Measurements from ENCODE around the gene PAFAH1B2. TPM values are rescaled to one million over a fixed set of nuclear protein-coding genes. Genes with fewer than 3 reads are reported as not detected.
A peak's percentile ranks its signal among the peaks of the same experiment; 100 is the strongest.

The PAFAH1B2 gene, protein sequence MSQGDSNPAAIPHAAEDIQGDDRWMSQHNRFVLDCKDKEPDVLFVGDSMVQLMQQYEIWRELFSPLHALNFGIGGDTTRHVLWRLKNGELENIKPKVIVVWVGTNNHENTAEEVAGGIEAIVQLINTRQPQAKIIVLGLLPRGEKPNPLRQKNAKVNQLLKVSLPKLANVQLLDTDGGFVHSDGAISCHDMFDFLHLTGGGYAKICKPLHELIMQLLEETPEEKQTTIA
- total RNA-seq (2014; rRNA removed; shearing (Covaris generic)), result 70.2 and 72.8 TPM in 2 replicates

DNA sequence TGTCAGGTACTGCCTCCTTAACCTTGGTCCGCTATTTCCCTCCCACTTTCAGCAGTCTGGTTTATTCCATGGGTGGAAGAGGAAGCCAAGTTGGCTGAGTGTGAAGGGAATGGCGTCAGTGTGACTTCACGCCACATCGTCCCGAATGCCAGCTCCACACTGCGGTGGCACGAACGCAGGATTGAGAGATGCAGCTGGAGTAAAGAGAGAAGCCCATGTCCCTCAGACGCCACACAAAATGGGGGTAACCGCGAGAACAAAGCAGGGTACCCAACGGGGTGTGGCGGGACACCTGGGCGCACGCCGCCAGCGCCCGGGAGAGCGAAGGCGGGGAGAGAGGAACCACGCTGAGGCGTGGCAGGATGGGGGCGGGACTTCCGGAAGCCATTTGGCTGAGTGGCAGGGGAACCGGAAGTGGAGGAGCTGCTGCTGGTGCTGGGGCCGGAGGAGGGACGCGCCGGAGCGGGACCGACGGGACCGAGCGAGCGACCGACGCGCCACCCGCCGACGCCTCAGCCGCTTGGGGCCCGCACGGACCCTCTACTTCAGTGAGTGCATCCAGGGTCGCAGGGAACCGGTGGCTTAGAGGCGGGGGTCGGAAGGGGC lies at the start of gene PAFAH1B2:
Gene PAFAH1B2, plus strand, starts transcription at position 417 of the 606 bp plus-strand sequence. CDS start 8,161 bp downstream, outside the sequence.
- peak; percentile 92 for DNase-seq
- Histone ChIP-seq H3K27me3 (no peaks in the 10 kb centered on the region), H3K9me3 (replicated peaks) (no peaks in the 10 kb centered on the region), H3K36me3 (no peaks in the 10 kb centered on the region; the same call in 1 of the 2 replicates), H3K4me3 (peak within 1 kb of the TSS; percentile 75), H3K4me1 (no peaks in the 10 kb centered on the region), H3K27ac (peak within 1 kb of the TSS; percentile 50)

DNA sequence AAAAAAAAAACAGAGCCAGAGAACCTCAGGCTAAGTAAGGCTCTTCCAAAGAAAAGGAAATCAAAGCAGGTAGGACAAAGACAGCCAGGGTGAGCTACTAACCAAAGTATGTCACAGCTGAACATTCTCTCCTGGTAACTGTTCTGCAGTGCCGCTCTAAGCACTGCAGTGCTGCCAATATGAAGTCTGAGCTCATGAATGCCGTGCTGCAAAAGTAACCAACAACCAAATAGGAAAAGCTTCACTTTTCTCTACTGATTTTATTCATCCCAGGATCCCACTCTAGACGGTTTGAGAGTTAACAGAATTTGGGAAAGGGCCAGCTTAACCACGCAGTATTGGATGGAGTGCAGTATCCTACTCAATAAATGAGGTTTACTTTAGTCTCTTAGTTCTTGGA lies 49.3 kb upstream of the PAFAH1B2 start:
- H3K27me3 ChIP-seq, result no peaks in the 10 kb centered on the region
- no peak for DNase-seq
- no peaks in the 10 kb centered on the region for H3K9me3 ChIP-seq (replicated peaks)
- H3K4me3 ChIP-seq, result no peak overlapping the region
- H3K36me3 ChIP-seq, result no peaks in the 10 kb centered on the region
- H3K4me1 ChIP-seq, result no peaks in the 10 kb centered on the region; the same call in 1 of the 2 replicates
- no peak overlapping the region for H3K27ac ChIP-seq

DNA sequence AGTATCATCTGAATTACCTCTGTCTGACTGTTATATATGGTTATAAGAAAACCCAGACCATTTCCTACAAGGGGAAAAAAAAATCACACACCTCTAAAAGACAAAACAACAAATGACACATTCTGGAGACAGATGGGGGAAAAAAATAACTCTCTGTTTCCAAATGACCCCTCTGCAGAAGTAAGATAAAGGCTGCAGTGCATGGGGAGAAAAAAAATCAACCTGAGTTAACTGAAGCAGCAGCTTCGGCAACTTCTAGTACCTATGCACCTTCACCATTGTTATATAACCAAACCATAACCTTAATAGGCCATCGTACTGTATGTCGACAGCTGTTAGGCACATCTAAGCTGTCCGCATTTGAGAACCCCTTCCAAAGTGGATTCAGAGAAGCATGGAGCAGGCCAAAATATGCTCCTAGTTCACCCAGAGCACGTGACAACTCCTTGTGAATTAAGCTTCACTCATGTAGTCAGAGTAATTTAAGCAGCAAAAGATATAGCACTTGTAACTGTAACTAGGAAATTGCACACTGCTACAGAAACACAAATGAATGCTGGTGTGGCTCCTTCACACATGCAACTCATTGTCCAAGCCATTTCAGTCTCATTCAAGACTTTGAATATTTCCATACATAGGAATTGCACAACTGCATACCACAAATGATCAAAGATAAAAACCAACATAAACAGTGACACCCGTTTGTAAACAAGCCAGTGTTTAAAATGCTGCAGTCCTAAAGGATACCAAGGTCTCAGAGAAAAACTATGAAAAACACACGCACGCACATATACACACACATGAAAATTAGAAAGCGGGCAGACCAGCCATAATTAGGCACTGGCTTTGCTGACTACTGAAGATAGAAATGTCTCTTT lies 48.6 kb upstream of the PAFAH1B2 start:
- Histone ChIP-seq H3K4me1 (no peaks in the 10 kb centered on the region; the same call in 1 of the 2 replicates), H3K27me3 (no peaks in the 10 kb centered on the region), H3K9me3 (replicated peaks) (no peaks in the 10 kb centered on the region), H3K4me3 (no peak overlapping the region), H3K36me3 (no peaks in the 10 kb centered on the region), H3K27ac (no peak overlapping the region)
- no peak for DNase-seq

DNA sequence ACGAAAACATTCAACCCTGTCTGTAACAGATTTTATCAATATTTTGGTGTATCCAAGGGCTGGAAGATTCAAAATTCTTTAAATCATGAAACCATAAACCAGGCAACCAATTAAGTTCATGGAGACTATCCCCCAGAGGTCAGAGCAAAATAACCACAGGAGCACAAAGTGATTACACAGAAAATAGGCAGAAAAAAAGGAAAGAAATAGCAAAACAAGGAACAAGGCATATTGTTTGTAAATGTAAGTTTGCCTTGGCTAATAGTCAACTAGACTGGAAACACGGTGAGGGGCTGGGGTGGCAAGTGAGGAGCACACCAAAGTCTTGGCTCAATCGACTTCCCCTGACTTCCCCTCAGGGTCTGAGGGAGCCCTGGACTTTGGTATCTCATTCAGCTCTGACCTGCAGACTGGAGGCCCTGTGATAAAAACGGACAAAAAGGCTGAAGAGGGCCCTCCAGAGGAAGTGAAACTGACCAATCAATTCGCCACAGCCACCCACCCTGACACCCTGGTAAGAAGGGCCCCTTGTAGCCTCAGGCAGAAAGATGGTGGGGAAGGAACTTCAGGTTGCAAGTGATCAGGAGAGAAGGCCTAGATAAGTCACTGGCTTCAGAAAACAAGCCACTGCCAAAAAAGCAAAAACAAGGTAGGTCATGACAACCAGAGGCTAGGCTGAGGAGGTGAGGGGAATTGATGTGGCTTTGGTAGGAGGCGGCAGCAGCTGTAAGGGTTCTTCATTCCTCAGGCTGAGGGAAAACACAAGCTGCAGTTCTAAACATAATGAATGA lies 47.7 kb upstream of the PAFAH1B2 start:
- no peaks in the 10 kb centered on the region; the same call in 1 of the 2 replicates for H3K4me1 ChIP-seq
- DNase-seq, result peak in 1 of 2 experiments; percentile 24
- H3K27ac ChIP-seq, result no peak overlapping the region
- no peaks in the 10 kb centered on the region for H3K27me3 ChIP-seq
- H3K36me3 ChIP-seq, result no peaks in the 10 kb centered on the region
- no peak overlapping the region for H3K4me3 ChIP-seq
- no peaks in the 10 kb centered on the region for H3K9me3 ChIP-seq (replicated peaks)

DNA sequence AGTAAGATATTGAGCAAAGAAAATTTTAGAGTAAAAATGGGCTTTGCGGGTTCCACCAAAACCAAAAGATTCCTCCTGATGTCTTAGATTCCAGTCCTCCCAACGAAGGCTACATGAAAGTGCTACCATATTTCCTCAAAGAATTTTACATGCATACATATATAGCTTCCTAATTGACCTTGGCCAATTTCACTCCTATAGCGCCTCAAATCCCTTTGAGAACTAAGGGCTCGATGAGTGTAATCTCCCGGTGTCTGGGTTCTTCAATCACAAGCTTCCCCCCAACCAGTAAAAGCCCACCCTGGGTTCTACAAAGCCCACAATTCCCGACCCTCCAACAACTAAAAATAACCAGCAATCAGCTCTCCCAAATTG lies 47.1 kb upstream of the PAFAH1B2 start:
- Histone ChIP-seq H3K4me3 (peak overlapping the region; percentile 74), H3K27me3 (no peaks in the 10 kb centered on the region), H3K4me1 (no peaks in the 10 kb centered on the region; the same call in 1 of the 2 replicates), H3K9me3 (replicated peaks) (no peaks in the 10 kb centered on the region), H3K36me3 (no peaks in the 10 kb centered on the region), H3K27ac (no peak overlapping the region)
- no peak for DNase-seq

DNA sequence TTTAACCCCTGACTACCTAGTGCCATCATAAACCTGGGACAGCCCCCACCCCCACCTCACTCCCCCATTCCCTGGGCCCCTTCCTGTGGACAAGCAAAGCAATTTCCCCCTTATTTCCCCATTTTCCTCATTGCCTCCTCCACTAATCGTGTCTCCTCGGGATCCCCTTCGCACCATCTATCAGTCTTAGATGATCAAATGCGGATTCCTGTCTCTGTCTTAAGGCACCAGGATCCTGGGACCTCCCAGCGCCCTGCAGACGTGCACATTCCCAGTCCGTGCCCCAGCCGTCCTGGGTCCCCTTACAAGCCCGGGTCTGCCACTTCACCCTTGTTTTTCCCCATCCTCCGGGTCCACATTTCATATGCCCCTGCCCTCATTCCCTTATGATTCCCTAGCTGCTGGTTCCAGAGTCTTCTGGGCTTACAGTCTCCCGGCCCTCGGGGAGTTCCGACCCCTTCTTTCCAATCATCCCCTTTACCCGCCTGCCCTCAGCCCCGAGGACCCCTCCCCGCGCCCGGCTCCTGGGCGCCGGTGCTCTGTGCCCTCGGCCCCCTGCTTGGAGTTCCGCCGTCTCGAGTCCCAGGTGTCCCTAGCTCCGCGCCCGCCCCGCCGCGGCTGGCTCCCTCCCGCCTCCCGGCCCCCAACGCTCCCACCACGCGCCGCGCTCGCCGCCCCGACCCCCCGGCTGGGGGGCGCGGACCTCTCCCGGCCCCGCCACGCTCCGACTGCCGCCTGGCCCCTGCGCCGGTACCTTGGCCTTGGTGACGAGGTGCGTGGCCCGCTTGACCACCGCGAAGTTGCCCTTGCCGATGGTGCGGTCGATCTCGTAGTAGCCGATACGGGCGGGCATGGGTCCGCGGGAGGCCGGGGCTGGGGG lies 46.5 kb upstream of the PAFAH1B2 start:
- Histone ChIP-seq H3K4me1 (no peaks in the 10 kb centered on the region; the same call in 1 of the 2 replicates), H3K4me3 (peak overlapping the region; percentile 74), H3K27ac (no peak overlapping the region), H3K36me3 (no peaks in the 10 kb centered on the region), H3K27me3 (no peaks in the 10 kb centered on the region), H3K9me3 (replicated peaks) (no peaks in the 10 kb centered on the region)
- peak; percentile 18 to 38 for DNase-seq

DNA sequence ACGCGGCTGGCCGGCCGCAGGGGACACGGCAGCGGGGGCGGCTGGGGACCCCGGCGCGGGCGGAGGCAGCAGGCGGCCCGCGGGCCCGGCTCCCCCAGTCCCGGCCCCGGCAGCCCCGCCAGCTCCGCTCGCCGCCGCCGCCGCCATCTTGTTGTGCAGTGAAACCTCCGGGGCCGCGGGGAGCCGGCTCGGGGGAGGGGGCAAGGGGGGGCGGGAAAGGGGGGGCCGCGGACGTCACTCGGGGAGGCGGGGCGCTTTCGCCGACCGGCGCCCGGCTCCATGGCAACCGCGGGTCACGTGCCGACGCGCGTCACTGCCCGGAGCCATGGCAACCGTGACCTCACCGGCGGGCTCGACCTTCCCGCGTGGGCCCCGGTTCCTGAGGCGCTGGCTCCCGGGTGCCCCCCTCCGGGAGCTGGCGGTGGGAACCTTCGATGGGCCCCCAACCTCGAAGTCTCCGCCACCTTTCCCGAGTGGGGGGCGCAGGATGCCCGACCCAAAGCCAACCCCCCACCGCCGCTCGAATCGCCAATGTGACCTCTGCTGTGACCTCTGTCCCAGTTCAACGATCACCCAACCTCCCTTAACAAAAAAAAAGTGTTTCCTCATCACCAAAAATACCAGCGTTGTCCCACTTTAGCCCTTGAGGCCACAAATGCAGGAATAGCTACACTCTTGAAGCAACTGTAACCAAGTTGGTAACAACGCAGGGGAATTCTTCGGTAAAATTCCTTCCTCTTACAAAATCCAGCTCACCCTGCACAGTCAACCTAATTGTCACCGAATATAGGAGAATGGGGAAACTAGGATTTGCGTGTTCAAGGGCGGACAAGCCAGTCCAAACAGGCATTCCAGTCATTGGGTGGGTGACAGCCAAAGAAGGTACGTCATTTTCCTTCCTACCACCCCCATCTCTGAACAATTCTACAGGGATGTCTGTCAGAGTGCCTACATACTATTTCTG lies 45.5 kb upstream of the PAFAH1B2 start, which contains the start of gene SIK3:
Gene SIK3, minus strand, starts transcription at position 160 of the 964 bp plus-strand sequence. Its CDS starts 13 bp downstream, at position 147.
- H3K4me1 ChIP-seq, result no peaks in the 10 kb centered on the region; the same call in 1 of the 2 replicates
- DNase-seq, result peak; percentile 81 to 83
- H3K36me3 ChIP-seq, result no peaks in the 10 kb centered on the region
- H3K4me3 ChIP-seq, result peak within 1 kb of the TSS; percentile 74
- no peaks in the 10 kb centered on the region for H3K9me3 ChIP-seq (replicated peaks)
- H3K27me3 ChIP-seq, result no peaks in the 10 kb centered on the region
- H3K27ac ChIP-seq, result peak within 1 kb of the TSS; percentile 66

DNA sequence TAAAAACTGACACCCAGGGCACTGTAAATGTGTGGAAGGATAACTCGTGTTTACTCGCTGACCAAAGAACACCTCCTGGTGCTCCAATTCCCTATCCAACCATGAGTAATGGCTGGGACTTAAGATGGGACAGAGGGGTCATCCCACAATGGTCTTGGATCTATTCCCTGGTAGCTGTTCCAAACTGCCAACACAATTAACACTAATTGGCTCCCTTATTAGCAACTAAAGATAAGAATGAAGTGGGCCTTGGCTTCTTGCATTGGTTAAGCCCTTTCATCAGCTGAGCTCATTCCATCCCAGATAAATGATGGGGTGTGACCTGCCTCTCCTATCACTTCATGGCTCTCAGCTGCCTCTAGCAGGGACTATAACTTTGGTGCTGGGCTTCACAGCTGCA lies 44.4 kb upstream of the PAFAH1B2 start:
- Histone ChIP-seq H3K4me1 (no peaks in the 10 kb centered on the region; the same call in 1 of the 2 replicates), H3K9me3 (replicated peaks) (no peaks in the 10 kb centered on the region), H3K27me3 (no peaks in the 10 kb centered on the region), H3K36me3 (no peaks in the 10 kb centered on the region), H3K27ac (no peak overlapping the region), H3K4me3 (no peak overlapping the region)
- DNase-seq, result no peak

DNA sequence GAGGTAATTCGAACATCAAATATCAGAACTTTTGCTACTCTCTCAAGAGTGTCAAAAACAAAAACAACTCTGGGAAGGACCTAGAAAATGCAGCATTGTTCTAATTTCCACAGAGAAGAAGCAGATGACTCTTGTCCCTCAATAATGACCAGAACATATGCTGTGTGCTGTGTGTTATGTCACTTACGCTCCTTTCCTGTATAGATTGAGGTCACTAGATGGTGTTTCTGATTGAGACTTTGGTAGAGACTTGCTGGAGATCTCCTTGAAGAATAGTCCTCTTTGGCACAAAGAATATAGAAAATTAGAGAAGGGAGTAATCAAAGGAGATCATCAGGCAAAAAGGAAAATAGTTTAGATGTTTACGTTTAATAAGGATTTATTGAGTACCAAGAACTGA lies 43.5 kb upstream of the PAFAH1B2 start:
- Histone ChIP-seq H3K27me3 (no peaks in the 10 kb centered on the region), H3K4me3 (no peak overlapping the region), H3K27ac (no peak overlapping the region), H3K4me1 (no peaks in the 10 kb centered on the region; the same call in 1 of the 2 replicates), H3K36me3 (no peaks in the 10 kb centered on the region), H3K9me3 (replicated peaks) (no peaks in the 10 kb centered on the region)
- no peak for DNase-seq

DNA sequence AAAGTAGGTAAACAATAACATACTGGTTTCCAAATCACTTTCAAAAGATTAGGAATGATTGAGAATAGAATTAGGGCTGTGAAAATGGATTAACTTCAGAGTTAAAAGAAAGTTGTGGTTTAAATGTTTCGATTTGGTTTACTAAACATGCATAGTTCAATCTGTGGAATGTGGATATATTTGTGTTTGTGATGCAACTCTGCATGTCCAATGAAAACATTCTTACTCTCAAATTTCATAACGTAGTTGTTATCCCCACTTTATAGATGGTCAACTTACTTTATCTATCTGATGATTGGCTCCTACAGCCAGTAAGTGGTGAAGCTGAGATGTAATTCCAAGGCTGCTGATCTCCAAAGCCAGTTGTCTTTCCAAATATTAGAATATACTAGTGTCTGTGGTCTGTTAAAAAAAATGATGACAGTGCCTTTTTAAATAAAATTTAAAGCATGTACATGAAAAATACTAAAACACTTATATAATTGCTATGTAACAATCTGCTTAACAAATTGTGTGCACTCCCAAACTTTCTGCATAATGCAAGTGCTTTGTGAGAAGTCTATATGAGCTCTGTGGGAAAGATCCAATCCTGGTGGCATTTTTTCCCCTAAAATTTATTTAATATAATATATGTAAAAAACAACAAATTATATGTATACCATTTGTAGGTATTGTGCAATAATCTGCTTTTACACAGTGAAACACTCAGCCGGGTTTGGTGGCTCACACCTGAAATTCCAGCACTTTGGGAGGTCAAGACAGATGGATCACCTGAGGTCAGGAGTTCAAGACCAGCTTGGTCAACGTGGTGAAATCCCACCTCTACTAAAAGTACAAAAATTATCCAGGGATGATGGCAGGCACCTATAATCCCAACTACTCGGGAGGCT lies 36.1 kb upstream of the PAFAH1B2 start:
- DNase-seq, result no peak
- H3K9me3 ChIP-seq (replicated peaks), result no peaks in the 10 kb centered on the region
- no peaks in the 10 kb centered on the region for H3K36me3 ChIP-seq
- H3K4me3 ChIP-seq, result no peak overlapping the region
- no peaks in the 10 kb centered on the region for H3K4me1 ChIP-seq
- no peaks in the 10 kb centered on the region for H3K27me3 ChIP-seq
- H3K27ac ChIP-seq, result no peak overlapping the region

DNA sequence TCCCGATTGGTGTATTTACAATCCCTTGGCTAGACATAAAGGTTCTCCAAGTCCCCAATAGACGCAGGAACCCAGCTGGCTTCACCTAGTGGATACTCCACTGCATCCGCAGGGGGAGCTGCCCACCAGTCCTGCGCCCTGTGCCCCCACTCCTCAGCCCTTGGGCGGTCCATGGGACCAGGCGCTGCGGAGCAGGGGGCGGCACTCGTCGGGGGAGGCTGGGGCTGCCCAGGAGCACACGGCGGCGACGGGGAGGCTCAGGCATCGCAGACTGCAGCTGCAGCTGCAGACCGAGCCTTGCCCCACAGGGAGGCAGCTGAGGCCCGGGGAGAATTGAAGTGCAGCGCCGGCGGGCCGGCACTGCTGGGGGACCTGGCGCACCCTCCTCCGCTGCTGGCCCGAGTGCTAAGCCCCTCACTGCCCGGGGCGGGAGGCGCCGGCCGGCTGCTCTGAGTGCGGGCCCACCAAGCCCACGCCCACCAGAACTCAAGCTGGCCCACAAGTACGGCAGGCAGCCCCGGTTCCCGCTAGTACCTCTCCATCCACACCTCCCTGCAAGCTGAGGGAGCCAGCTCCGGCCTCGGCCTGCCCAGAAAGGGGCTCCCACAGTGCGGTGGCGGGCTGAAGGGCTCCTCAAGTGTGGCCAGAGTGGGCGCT lies 33.7 kb upstream of the PAFAH1B2 start:
- H3K4me3 ChIP-seq, result no peak overlapping the region
- no peaks in the 10 kb centered on the region for H3K9me3 ChIP-seq (replicated peaks)
- no peak overlapping the region for H3K27ac ChIP-seq

More for the DNA sequence above, 33.7 kb upstream of the PAFAH1B2 start:
- DNase-seq, result no peak
- no peaks in the 10 kb centered on the region for H3K36me3 ChIP-seq
- H3K4me1 ChIP-seq, result no peaks in the 10 kb centered on the region
- H3K27me3 ChIP-seq, result no peaks in the 10 kb centered on the region
